ENCODE data around the gene SSBP3.

- TF ChIP-seq CTCF (IDR thresholded peaks at IDR 0.05; ENCODE audit: borderline replicate concordance, extremely low read depth, low read length, poor library complexity, severe bottlenecking) (no peak), EZH2 (IDR thresholded peaks at IDR 0.05; ENCODE audit: borderline replicate concordance, low read depth, low read length, severe bottlenecking) (no peak)
Observed at GRCh38 chr1:54250670-54251069, 155.5 kb downstream of the SSBP3 start.

Data from DND-41 (cell line).